Cardiac muscle cell (in vitro differentiated cells and primary cell): ENCODE results near the gene INTS3. TPM values are rescaled to one million over a fixed set of nuclear protein-coding genes. Genes with fewer than 3 reads are reported as not detected.

Source experiments
- DNase-seq, 2 donors: peaks; one replicate each; pipeline versions ENCODE4 v3.0.0 to v3.0.0-alpha.2; 2010 to 2017; ENCODE audit warnings: low read depth in 1 of 2, low spot score in 1 of 2
- H3K27ac ChIP-seq: fragments of 200-600 bp; sonication (generic); 2 replicates; pipeline ENCODE4 v1.5.1; 2016
- H3K27me3 ChIP-seq: fragments of 200-600 bp; sonication (generic); 2 replicates; pipeline ENCODE4 v1.6.0; 2016; ENCODE audit warnings: control low read depth
- H3K36me3 ChIP-seq: fragments of 200-600 bp; sonication (generic); 2 replicates; pipeline ENCODE4 v1.5.1; 2016; ENCODE audit warnings: control low read depth
- H3K4me1 ChIP-seq: fragments of 200-600 bp; sonication (generic); 2 replicates; pipeline ENCODE4 v1.8.1; 2017; ENCODE audit warnings: low read depth, mild to moderate bottlenecking, mixed run types
- H3K4me3 ChIP-seq: fragments of 200-600 bp; sonication (generic); 2 replicates; pipeline ENCODE4 v1.5.1; 2016; ENCODE audit warnings: mild to moderate bottlenecking
- H3K9me3 ChIP-seq: fragments of 200-600 bp; sonication (generic); 2 replicates; pipeline ENCODE4 v1.5.1; 2017; ENCODE audit warnings: low read depth, mild to moderate bottlenecking, control low read depth
- polyA plus RNA-seq: library from polyadenylated mRNA; unstranded; fragments of >200 nt; fragmentation: Nextera tagmentation; extraction: Ambion mirVana; gene quantifications from 2 replicates; pipeline ENCODE4 v1.2.1, GENCODE V29; 2016
- total RNA-seq: library from RNA; depleted of rRNA; stranded (reverse); fragments of >200 nt; gene quantifications from 2 replicates; pipeline ENCODE4 v1.2.3, GENCODE V29; 2016
- TF ChIP-seq, protein P1 (sequence below): IDR thresholded peaks from 2 replicates; pipeline ENCODE4 v1.5.1; 2012; ENCODE audit warnings: low read depth, mild to moderate bottlenecking, low read length

The INTS3 gene
- total and polyA plus RNA-seq, 2 experiments from 2014 or later, result 39.7 to 73.5 TPM

DNA sequence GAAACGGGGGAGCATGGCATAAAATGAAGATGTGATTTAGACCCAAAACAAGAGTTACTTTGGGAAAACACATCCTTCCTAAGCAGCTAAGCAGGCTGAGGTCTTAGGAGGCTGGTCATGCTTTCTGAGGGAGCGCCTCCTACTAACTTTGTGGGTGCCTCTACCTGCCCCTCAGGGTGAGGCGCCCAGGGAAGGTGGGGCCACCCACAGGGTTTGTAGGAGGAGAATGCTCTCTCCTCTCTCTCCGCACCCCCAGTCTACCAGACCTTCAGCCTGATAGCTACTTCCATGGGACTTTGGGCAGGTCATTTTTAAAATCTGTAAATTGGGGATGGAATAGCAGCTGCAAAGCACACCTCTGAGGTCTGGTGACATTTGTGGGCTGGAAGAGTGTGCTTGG lies 71.2 kb downstream of the INTS3 start:
- no peak overlapping the region for H3K4me3 ChIP-seq
- peaks cover 6% of the 10 kb centered on the region for H3K4me1 ChIP-seq
- no peaks in the 10 kb centered on the region for H3K36me3 ChIP-seq
- no peak overlapping the region for H3K27ac ChIP-seq
- no peaks in the 10 kb centered on the region for H3K9me3 ChIP-seq
- no peak for DNase-seq
- TF ChIP-seq, protein P1, sequence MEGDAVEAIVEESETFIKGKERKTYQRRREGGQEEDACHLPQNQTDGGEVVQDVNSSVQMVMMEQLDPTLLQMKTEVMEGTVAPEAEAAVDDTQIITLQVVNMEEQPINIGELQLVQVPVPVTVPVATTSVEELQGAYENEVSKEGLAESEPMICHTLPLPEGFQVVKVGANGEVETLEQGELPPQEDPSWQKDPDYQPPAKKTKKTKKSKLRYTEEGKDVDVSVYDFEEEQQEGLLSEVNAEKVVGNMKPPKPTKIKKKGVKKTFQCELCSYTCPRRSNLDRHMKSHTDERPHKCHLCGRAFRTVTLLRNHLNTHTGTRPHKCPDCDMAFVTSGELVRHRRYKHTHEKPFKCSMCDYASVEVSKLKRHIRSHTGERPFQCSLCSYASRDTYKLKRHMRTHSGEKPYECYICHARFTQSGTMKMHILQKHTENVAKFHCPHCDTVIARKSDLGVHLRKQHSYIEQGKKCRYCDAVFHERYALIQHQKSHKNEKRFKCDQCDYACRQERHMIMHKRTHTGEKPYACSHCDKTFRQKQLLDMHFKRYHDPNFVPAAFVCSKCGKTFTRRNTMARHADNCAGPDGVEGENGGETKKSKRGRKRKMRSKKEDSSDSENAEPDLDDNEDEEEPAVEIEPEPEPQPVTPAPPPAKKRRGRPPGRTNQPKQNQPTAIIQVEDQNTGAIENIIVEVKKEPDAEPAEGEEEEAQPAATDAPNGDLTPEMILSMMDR, result no peak
- no peaks in the 10 kb centered on the region for H3K27me3 ChIP-seq

DNA sequence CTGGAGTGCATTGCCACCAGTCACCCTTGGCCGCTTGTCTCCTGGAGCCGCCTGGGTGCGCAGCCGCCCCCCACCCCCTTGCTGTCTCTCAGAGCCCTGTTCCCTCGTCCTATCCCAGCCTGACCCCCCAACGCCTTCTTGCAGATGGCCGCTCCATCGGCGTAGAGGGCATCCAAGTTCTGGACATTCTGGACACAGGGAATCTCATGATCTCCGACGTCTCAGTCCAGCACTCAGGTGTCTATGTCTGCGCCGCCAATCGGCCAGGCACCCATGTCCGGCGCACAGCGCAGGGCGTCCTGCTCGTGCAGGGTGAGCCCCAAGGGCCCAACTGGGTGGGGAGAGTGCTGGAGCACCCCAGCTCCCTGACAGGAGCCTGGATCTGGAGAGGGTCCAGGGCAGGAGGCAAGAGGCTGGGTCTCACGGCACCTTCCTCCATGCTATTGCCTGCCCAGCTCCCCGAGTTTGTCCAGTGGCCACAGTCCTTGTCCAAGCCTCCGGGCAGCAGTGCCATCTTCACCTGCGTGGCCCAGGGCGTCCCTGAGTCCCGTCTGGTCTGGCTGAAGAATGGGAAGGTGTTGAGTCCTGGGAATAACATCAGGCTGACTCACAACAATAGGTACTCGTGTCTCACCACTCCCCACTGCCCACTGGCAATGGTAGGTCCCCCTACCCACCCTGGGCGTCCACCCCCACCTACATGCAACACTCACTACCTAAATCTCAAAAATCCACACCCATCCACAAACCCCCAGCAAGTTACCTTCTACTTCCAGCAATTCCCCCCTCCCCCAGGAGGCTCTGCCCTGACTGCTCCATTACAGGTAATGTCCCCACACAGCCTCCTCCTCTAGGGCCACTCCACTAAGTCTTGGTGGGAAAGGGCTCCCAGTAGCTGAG lies 72.0 kb downstream of the INTS3 start:
- no peak for DNase-seq
- TF ChIP-seq, protein P1, result no peak
- no peaks in the 10 kb centered on the region for H3K36me3 ChIP-seq
- H3K27me3 ChIP-seq, result no peaks in the 10 kb centered on the region
- no peak overlapping the region for H3K27ac ChIP-seq
- peaks cover 14% of the 10 kb centered on the region for H3K4me1 ChIP-seq
- H3K9me3 ChIP-seq, result no peaks in the 10 kb centered on the region
- no peak overlapping the region for H3K4me3 ChIP-seq

DNA sequence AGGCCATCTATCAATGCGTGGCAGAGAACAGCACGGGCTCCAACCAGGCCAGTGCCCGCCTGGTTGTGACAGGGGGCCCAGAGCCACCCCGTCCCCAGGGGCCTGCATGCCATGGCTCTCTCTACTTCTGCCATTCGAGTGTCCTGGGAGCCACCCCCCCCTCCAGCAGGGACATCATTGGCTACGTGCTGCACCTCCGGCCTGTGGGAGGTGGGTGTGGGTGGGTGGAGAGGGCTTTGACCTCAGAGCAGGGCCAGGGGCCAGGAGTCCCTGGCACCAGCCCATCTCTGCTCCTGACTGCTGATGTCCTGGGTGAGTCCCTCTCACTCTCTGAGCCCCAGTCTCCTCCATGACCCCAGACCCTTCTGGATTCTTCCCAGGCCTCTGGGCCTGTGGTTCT lies 72.7 kb downstream of the INTS3 start:
- no peak overlapping the region for H3K27ac ChIP-seq
- peaks cover 19% of the 10 kb centered on the region for H3K4me1 ChIP-seq

DNA sequence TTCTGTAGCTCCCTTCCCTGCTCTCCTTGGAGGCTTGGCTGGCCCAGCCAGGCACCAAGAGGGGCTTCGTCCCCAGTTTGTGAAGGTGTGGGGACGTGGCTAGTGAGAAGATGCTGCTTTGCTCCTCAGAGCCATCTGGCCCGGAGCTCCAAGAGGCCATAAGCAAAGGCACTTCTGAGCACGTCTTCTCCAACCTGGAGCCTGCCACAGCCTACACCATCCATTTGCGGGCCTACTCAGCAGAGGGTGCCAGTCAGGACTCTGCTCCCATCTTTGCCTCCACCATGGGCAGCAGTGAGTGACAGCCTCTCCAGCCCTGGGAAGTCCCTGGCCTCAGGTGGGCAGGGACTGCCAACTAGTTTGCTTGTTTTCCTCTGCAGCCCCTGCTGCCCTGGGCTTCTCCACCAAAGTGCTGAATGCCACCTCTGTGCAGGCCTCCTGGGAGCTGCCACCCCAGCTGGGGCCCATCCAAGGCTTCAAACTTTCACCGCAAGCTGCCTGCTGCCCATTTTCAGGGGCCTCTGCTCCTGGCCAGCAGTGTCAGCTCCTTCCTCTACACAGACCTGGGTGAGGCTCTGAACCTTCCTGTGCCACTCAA lies 73.3 kb downstream of the INTS3 start:
- Histone ChIP-seq H3K36me3 (no peaks in the 10 kb centered on the region), H3K9me3 (no peaks in the 10 kb centered on the region), H3K27me3 (no peaks in the 10 kb centered on the region), H3K27ac (no peak overlapping the region), H3K4me3 (no peak overlapping the region), H3K4me1 (peaks cover 23% of the 10 kb centered on the region)
- TF ChIP-seq, protein P1, result no peak
- DNase-seq, result no peak

More for the DNA sequence above, 72.7 kb downstream of the INTS3 start:
- TF ChIP-seq, protein P1, result no peak
- DNase-seq, result no peak
- Histone ChIP-seq H3K4me3 (no peak overlapping the region), H3K9me3 (no peaks in the 10 kb centered on the region), H3K27me3 (no peaks in the 10 kb centered on the region), H3K36me3 (no peaks in the 10 kb centered on the region)

DNA sequence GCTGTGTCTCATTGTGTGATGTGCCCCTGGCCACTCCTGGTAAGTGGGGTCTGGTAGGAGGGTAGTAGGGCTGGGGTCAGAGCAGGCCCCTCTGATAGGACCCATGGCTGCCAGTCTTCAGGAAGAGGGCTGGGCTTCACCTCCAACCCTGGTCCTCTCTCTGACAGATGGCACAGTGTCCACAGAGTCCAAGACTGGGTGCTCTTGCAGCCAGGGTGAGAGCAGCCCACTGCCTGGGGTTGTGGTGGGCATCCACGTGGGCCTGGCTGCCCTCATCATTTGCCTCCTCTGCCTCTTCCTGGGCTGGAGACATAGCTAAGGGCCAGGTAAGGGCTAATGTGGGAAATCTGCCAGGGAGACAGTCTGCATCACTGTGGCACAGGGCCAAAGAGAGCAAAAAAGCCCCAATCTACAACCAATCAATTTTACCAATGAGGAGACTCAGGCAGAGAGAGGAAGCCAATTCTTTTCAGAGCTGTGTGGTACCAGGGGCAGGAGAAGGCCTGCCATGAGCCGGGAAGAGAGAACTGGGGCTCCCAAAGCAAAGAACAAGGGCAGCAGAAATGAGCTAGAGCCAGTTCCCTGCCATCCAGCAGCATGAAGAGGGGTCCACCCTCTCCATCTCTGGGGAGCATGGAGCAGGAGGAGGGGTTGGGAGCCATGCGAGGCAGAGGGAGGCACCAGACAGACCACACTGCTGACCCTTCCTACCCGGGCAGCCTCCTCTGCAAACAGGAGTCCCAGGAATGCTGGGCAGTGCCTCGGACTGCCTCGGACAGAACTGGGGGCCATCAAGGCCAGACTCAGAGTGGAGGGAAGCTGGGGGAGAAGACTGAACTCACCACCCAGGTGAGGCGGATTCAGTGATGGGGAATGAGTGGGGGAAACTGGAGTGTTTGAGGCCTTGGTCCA lies 74.2 kb downstream of the INTS3 start:
- Histone ChIP-seq H3K9me3 (no peaks in the 10 kb centered on the region), H3K36me3 (no peaks in the 10 kb centered on the region), H3K27me3 (no peaks in the 10 kb centered on the region), H3K4me1 (peaks cover 23% of the 10 kb centered on the region), H3K27ac (no peak overlapping the region), H3K4me3 (no peak overlapping the region)
- DNase-seq, result no peak
- TF ChIP-seq, protein P1, result no peak
